ENCODE data around the gene DTNB.
"Not testable (repeated sequence)": the region's sequence is repeated elsewhere in the genome, so short reads cannot be mapped to it uniquely, and the experiment has no call there.

DTNB gene

GRCh38 chr2:25585189-25585588 is 88.2 kb downstream of the DTNB start:
- DNase-seq, result no peak

- DNase-seq, result no peak
These were observed 91.1 kb downstream of the DTNB start for GRCh38 chr2:25582077-25582830.

- DNase-seq, result no peak
These were observed 96.8 kb downstream of the DTNB start for GRCh38 chr2:25576596-25576995.

- DNase-seq, result no peak
These were observed 100.7 kb downstream of the DTNB start for GRCh38 chr2:25572638-25573037.

- DNase-seq, result no peak
These were observed 103.1 kb downstream of the DTNB start for GRCh38 chr2:25570161-25570845.

GRCh38 chr2:25567406-25567805 is 106.0 kb downstream of the DTNB start:
- DNase-seq, result peak; percentile 50

GRCh38 chr2:25566694-25567093 is 106.7 kb downstream of the DTNB start:
- DNase-seq, result no peak

- no peak for DNase-seq
These were observed 107.3 kb downstream of the DTNB start for GRCh38 chr2:25566094-25566493.

- no peak for DNase-seq
These were observed 112.1 kb downstream of the DTNB start for GRCh38 chr2:25561136-25561850.

- no peak for DNase-seq
These were observed 114.2 kb downstream of the DTNB start for GRCh38 chr2:25559148-25559547.

GRCh38 chr2:25558262-25558661 is 115.1 kb downstream of the DTNB start:
- DNase-seq, result peak; percentile 91

GRCh38 chr2:25557179-25558036 is 116.0 kb downstream of the DTNB start:
- DNase-seq, result no peak

- no peak for DNase-seq
These were observed 121.1 kb downstream of the DTNB start for GRCh38 chr2:25552318-25552717.

GRCh38 chr2:25551316-25551715 is 122.1 kb downstream of the DTNB start:
- no peak for DNase-seq

GRCh38 chr2:25549571-25549970 is 123.8 kb downstream of the DTNB start:
- not testable (repeated sequence) for DNase-seq

GRCh38 chr2:25548601-25549000 is 124.8 kb downstream of the DTNB start:
- DNase-seq, result no peak

- DNase-seq, result no peak
These were observed 126.5 kb downstream of the DTNB start for GRCh38 chr2:25546852-25547251.

GRCh38 chr2:25545899-25546298 is 127.5 kb downstream of the DTNB start:
- no peak for DNase-seq

GRCh38 chr2:25544445-25544844 is 128.9 kb downstream of the DTNB start:
- no peak for DNase-seq

GRCh38 chr2:25543939-25544338 is 129.4 kb downstream of the DTNB start:
- no peak for DNase-seq

- no peak for DNase-seq
These were observed 132.0 kb downstream of the DTNB start for GRCh38 chr2:25541378-25541777.

GRCh38 chr2:25539136-25539535 is 134.2 kb downstream of the DTNB start:
- DNase-seq, result no peak

GRCh38 chr2:25537526-25537925 is 135.9 kb downstream of the DTNB start:
- DNase-seq, result no peak

Measured in activated CD4-positive, alpha-beta T cell treated with anti-CD3 and anti-CD28 coated beads, Interleukin-10, Interleukin-2, amounts not matched to agents 100 ng/mL and 50 ng/mL, durations not matched to agents 16 hours and 8 hours (primary cell).